GM12892 (cell line): Measurements from ENCODE around the gene SERPINE1.
"Not testable (repeated sequence)": the region's sequence is repeated elsewhere in the genome, so short reads cannot be mapped to it uniquely, and the experiment has no call there.

Experiments used
- DNase-seq: peaks from one replicate; pipeline ENCODE4 v3.0.0; 2011; ENCODE audit not compliant: insufficient read length
- FAIRE-seq: peaks from 2 replicates; lab custom pipeline; 2011; peaks lifted over from hg19 to GRCh38; lab: Jason Lieb, UNC
- POLR2A ChIP-seq: IDR thresholded peaks from 2 replicates; pipeline ENCODE4 v1.6.1; 2011; ENCODE audit warnings: low read depth, low read length, control low read depth
- POLR2AphosphoS5 ChIP-seq: IDR thresholded peaks from 2 replicates; pipeline ENCODE4 v1.6.1; 2011; ENCODE audit warnings: low read depth, low read length, control low read depth
- TAF1 ChIP-seq: IDR thresholded peaks from 2 replicates; pipeline ENCODE4 v1.6.1; 2011; ENCODE audit warnings: low read depth, mild to moderate bottlenecking, control low read depth, low read length, borderline replicate concordance

The SERPINE1 gene

DNA sequence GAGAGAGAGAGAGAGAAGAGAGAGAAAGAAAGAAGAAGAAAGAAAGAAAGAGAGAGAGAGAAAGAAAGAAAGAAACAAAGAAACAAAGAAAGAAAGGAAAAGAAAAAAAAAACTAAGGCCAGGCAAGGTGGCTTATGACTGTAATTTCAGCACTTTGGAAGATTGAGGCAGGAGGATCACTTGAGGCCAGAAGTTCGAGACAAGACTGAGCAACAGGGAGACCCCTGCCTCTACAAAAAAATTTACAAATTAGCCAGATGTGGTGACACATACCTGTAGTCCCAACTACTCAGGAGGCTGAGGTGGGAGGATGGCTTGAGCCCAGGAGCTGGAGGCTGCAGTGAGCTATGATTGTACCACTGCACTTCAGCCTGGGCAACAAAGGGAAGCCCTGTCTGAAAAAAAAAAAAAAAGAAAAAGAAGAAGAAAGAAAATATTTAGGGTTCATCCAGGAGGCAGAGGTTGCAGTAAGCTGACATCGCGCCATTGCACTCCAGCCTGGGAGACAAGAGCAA, 2.8 kb downstream of the SERPINE1 start:
- no peak for TF ChIP-seq TAF1
- FAIRE-seq (no peak), DNase-seq (no peak)

DNA sequence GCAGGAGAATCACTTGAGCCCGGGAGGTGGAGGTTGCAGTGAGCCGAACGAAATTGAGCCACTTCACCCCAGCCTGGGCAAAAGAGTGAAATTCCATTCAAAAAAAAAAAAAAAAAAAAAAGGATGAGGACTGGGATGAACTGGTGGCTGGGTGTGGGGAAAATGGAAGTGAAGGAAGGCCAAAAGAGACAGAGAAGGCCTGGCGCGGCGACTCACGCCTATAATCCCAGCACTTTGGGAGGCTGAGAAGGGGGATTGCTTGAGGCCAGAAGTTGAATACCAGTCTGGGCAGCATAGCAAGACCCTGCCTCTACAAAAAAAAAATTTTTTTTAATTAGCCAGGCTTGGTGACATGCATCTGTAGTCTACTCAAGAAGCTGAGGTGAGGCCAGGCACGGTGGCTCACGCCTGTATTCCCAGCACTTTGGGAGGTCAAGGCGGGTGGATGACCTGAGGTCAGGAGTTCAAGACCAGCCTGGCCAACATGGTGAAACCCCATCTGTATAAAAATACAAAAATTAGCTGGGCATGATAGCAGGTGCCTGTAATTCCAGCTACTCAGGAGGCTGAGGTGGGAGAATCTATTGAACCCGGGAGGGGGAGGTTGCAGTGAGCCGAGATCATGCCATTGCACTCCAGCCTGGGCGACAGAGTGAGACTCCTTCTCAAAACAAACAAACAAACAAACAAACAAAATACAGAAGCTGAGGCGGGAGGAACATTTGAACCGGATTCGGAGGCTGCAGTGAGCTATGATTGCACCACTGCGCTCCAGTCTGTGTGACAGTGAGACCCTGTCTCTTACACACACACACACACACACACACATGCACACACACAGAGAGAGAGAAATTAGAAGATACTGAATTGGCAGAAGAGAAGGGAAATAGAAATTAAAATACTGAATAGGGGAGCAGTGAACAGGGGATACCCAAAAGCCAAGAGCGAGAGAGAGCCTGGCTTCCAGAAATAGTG, 6.0 kb downstream of the SERPINE1 start:
- not testable (repeated sequence) for DNase-seq, FAIRE-seq

DNA sequence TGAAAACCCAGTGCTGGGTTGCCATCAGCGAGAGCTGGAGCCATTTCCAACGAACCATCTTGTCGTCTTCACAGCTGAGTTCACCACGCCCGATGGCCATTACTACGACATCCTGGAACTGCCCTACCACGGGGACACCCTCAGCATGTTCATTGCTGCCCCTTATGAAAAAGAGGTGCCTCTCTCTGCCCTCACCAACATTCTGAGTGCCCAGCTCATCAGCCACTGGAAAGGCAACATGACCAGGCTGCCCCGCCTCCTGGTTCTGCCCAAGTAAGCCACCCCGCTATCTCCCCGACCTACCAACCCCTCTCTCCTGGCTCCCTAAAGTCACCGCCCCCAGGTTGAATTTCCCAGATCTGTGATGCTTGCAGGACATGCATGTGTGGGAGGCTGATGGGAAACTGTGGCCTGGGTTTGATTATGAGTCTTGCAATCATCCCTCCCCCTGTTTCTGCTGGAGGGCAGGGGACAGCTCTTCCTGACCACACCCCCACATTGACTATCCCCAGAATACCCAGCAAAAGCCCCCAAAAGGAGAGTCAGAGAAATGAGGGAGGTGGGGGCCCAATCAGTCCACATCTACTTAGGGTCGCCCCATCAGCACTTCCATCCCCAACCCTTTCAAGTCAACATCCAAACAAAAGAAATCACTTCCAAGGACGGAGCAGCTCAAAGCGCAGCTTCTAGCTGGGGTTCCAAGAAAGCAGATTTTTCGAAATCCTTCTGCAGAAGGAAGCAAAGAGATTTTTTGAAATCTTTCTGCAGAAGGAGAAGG, 6.9 kb downstream of the SERPINE1 start:
- DNase-seq (no peak), FAIRE-seq (no peak)
- TF ChIP-seq TAF1, result no peak
- TF ChIP-seq POLR2A, result no peak
- TF ChIP-seq POLR2AphosphoS5, result no peak

DNA sequence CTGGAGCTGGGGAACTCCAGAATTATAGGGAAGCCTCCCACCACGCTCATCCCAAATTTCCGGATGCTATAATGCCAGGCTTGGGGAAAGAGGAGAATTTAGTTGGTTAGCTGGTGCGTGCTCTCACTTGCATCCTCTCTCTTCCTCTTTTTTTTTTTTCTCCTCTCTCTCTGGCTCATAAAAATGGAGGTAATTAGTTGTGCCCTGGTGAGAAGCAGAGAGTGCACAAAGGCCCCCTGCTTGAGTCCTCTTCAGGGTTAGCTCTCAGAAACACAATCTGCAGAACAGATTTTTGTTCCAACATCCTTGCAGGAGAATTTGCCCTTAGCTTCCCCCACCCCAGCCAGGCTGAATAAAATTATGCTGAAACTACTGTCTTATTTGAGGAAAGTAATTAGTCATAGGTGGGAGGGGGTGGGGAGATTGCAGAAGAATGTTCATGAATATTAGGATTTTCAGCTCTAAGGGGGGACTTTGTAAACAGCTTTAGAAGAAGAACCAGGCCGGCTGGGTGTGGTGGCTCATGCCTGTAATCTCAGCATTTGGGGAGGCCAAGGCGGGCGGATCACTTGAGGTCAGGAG, 7.6 kb downstream of the SERPINE1 start:
- no peak for FAIRE-seq
- TF ChIP-seq TAF1 (no peak), POLR2AphosphoS5 (no peak), POLR2A (no peak)
- no peak for DNase-seq

DNA sequence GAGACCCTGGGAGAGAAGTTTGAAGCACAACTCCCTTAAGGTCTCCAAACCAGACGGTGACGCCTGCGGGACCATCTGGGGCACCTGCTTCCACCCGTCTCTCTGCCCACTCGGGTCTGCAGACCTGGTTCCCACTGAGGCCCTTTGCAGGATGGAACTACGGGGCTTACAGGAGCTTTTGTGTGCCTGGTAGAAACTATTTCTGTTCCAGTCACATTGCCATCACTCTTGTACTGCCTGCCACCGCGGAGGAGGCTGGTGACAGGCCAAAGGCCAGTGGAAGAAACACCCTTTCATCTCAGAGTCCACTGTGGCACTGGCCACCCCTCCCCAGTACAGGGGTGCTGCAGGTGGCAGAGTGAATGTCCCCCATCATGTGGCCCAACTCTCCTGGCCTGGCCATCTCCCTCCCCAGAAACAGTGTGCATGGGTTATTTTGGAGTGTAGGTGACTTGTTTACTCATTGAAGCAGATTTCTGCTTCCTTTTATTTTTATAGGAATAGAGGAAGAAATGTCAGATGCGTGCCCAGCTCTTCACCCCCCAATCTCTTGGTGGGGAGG, 10.8 kb downstream of the SERPINE1 start:
- no peak for DNase-seq
- no peak for FAIRE-seq
- no peak for TF ChIP-seq POLR2A
- TF ChIP-seq TAF1, result no peak

DNA sequence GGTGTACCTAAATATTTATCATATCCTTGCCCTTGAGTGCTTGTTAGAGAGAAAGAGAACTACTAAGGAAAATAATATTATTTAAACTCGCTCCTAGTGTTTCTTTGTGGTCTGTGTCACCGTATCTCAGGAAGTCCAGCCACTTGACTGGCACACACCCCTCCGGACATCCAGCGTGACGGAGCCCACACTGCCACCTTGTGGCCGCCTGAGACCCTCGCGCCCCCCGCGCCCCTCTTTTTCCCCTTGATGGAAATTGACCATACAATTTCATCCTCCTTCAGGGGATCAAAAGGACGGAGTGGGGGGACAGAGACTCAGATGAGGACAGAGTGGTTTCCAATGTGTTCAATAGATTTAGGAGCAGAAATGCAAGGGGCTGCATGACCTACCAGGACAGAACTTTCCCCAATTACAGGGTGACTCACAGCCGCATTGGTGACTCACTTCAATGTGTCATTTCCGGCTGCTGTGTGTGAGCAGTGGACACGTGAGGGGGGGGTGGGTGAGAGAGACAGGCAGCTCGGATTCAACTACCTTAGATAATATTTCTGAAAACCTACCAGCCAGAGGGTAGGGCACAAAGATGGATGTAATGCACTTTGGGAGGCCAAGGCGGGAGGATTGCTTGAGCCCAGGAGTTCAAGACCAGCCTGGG, 11.4 kb downstream of the SERPINE1 start:
- peak; percentile 87 for FAIRE-seq
- TF ChIP-seq POLR2A, result no peak
- TF ChIP-seq TAF1, result no peak
- no peak for TF ChIP-seq POLR2AphosphoS5
- DNase-seq, result peak; percentile 46

DNA sequence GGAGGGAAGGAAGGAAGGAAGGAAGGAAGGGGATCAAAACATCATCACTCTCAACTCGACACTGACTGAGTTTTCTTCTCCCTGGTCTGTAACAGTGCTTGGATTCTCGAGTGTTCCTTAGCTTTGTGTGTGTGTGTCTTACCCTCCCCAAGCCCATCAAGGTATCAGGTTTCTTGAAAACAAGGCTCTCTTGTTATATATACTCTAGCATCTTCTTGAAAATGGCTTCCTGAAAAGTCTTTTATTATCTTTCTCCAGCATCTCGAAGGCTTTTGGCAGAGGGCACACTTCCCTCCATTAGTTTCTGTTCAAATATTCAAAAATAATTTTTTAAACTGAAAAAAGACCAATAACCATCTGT, 13.4 kb downstream of the SERPINE1 start:
- no peak for DNase-seq
- TF ChIP-seq POLR2AphosphoS5 (no peak), POLR2A (no peak), TAF1 (no peak)
- no peak for FAIRE-seq

DNA sequence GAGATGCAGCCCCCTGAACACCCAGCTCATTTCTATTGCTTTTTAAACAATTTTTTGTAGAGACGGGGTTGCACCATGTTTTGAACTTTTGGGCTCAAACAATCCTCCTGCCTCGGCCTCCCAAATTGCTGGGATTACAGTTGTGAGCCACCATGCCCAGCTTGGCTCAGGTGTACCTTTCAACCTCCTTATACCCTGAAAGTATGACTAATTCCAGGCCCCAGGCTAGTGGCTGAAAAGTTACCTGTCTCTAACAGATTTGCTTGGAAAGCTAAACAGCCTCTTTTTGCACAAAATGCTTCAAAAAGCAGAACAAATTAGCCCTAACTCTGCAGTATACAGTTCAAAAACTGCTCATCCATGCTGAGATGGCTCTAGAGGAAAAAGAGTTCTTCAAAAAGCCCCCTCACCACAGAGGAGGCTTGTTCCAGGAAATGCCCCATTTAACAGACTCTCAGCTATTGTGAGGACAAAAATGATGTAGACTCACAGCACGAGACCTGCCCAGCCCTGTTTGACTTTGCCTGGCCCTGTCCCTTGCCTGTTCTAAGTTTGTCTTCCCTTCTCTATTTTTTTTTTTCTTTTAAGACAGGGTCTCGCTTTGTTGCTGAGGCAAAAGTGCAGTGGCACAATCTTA, 14.0 kb downstream of the SERPINE1 start:
- no peak for FAIRE-seq
- no peak for DNase-seq
- TF ChIP-seq POLR2AphosphoS5, result no peak
- TF ChIP-seq POLR2A, result no peak
- no peak for TF ChIP-seq TAF1

DNA sequence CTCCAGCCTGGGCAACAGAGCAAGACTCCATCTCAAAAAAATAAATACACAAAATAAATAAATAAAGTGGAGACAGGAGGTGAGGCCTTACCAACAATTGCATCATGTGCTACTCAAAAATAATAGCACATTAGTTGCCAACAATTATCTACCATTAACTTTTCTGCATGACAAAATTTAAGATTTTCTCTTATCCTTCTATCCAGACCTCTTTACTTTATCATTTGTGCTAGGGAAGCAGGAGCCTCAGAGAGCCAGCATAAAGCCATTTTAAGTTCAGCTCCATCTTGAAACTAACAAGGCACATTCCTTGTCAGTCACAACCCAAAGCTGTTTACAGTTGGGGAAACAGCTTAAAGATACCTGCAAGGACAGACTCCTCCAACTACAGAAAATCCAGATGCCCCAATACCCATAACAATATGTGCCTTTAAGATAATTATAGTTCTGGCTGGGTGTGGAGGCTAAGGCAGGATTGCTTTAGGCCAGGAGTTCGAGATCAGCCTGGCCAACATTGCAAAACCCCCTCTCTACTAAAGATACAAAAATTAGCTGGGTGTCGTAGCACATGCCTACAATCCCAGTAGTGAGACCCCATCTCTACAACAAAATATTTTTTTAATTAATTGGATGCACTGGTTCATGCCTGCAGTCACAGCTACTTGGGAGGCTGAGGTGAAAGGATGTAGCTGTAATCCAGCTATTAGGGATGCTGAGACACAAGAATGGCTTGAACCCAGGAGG, 25.2 kb downstream of the SERPINE1 start:
- no peak for TF ChIP-seq TAF1
- TF ChIP-seq POLR2A, result no peak
- no peak for TF ChIP-seq POLR2AphosphoS5
- no peak for DNase-seq
- FAIRE-seq, result no peak
